Measurements from ENCODE around the gene WDR64. TPM values are rescaled to one million over a fixed set of nuclear protein-coding genes. Genes with fewer than 3 reads are reported as not detected.
"Not testable (repeated sequence)": the region's sequence is repeated elsewhere in the genome, so short reads cannot be mapped to it uniquely, and the experiment has no call there.

WDR64 gene
- total RNA-seq, 2 donors from 2014 or later: not detected

GRCh38 chr1:241654641-241655040 lies 2.6 kb downstream of the WDR64 start:
- no peaks in the 10 kb centered on the region for H3K9me3 ChIP-seq (ENCODE audit: control insufficient read depth, low read length)
- Mint-ChIP-seq H3K4me1 (no peaks in the 10 kb centered on the region), H3K27ac (no peak overlapping the region), H3K36me3 (ENCODE audit: low read depth) (no peaks in the 10 kb centered on the region), H3K9me3 (no peaks in the 10 kb centered on the region), H3K27me3 (ENCODE audit: insufficient read depth) (peaks cover 21% of the 10 kb centered on the region), H3K4me3 (no peak overlapping the region)
- no peaks in the 10 kb centered on the region for H3K36me3 ChIP-seq (ENCODE audit: control insufficient read depth, insufficient read depth, low read length)
- H3K27me3 ChIP-seq (ENCODE audit: control insufficient read depth, insufficient read depth, low read length, poor library complexity, severe bottlenecking): peaks cover 44% of the 10 kb centered on the region
- TF ChIP-seq CTCF (conservative IDR thresholded peaks at IDR 0.05): no peak
- no peak overlapping the region for H3K27ac ChIP-seq (ENCODE audit: low read depth, low read length)
- H3K4me1 ChIP-seq (ENCODE audit: control insufficient read depth, insufficient read depth, low read length): no peaks in the 10 kb centered on the region
- H3K9ac ChIP-seq (ENCODE audit: extremely low read depth, low read length, poor library complexity, severe bottlenecking): no peak overlapping the region
- no peak for DNase-seq
- WGBS, 2 experiments (ENCODE audit: insufficient coverage in 1 of 2, insufficient read length in 1 of 2): 93 to 100% methylated on average over 1 of the region's 1 CpG
- no peak overlapping the region for H3K4me3 ChIP-seq (ENCODE audit: low read length)

GRCh38 chr1:241658081-241658793 lies 6.2 kb downstream of the WDR64 start:
- Mint-ChIP-seq H3K36me3 (ENCODE audit: low read depth) (no peaks in the 10 kb centered on the region), H3K27ac (no peak overlapping the region), H3K4me3 (no peak overlapping the region), H3K9me3 (no peaks in the 10 kb centered on the region), H3K27me3 (ENCODE audit: insufficient read depth) (peaks cover 25% of the 10 kb centered on the region), H3K4me1 (no peaks in the 10 kb centered on the region)
- Histone ChIP-seq H3K27ac (ENCODE audit: low read depth, low read length) (no peak overlapping the region), H3K4me1 (ENCODE audit: control insufficient read depth, insufficient read depth, low read length) (no peaks in the 10 kb centered on the region), H3K36me3 (ENCODE audit: control insufficient read depth, insufficient read depth, low read length) (no peaks in the 10 kb centered on the region), H3K27me3 (ENCODE audit: control insufficient read depth, insufficient read depth, low read length, poor library complexity, severe bottlenecking) (peaks cover 59% of the 10 kb centered on the region), H3K9me3 (ENCODE audit: control insufficient read depth, low read length) (no peaks in the 10 kb centered on the region), H3K9ac (ENCODE audit: extremely low read depth, low read length, poor library complexity, severe bottlenecking) (no peak overlapping the region), H3K4me3 (ENCODE audit: low read length) (no peak overlapping the region)
- 89 to 94% methylated on average over 2 to 3 of the region's 3 CpGs for WGBS, 2 experiments (ENCODE audit: insufficient coverage in 1 of 2, insufficient read length in 1 of 2)
- no peak for TF ChIP-seq CTCF (conservative IDR thresholded peaks at IDR 0.05)
- no peak for DNase-seq

GRCh38 chr1:241659016-241659415 lies 6.9 kb downstream of the WDR64 start:
- peaks cover 27% of the 10 kb centered on the region for H3K27me3 Mint-ChIP-seq (ENCODE audit: insufficient read depth)
- H3K4me3 ChIP-seq (ENCODE audit: low read length); H3K36me3 ChIP-seq (ENCODE audit: control insufficient read depth, insufficient read depth, low read length); H3K9me3 Mint-ChIP-seq; H3K9me3 ChIP-seq (ENCODE audit: control insufficient read depth, low read length); H3K27ac Mint-ChIP-seq; H3K9ac ChIP-seq (ENCODE audit: extremely low read depth, low read length, poor library complexity, severe bottlenecking); H3K27ac ChIP-seq (ENCODE audit: low read depth, low read length); H3K4me3 Mint-ChIP-seq; H3K36me3 Mint-ChIP-seq (ENCODE audit: low read depth); H3K4me1 Mint-ChIP-seq; DNase-seq; H3K4me1 ChIP-seq (ENCODE audit: control insufficient read depth, insufficient read depth, low read length): not testable (repeated sequence)
- H3K27me3 ChIP-seq (ENCODE audit: control insufficient read depth, insufficient read depth, low read length, poor library complexity, severe bottlenecking): peaks cover 65% of the 10 kb centered on the region
- WGBS, 2 experiments (ENCODE audit: insufficient coverage in 1 of 2, insufficient read length in 1 of 2): 100% methylated on average over 2 of the region's 2 CpGs; no CpG with 5 or more reads in 1 of the 2 experiments
